Right lobe of liver (tissue), 6 donors: Measurements from ENCODE around the gene FAM234B. TPM values are rescaled to one million over a fixed set of nuclear protein-coding genes. Genes with fewer than 3 reads are reported as not detected.

Source experiments
- ATAC-seq, 4 donors: fragments of 200-7000 bp; cut with Tn5 transposase; one replicate each; pipeline ENCODE4 v1.9.1; 2020; ENCODE audit warnings: mild to moderate bottlenecking in 4 of 4, moderate library complexity in 4 of 4
- DNase-seq, 3 donors: peaks; one replicate each; pipeline ENCODE4 v3.0.0-alpha.2; 2020
- H3K27ac ChIP-seq, 3 donors: fragments of 200-600 bp; one replicate each; pipeline ENCODE4 v1.8.0; 2022
- H3K27me3 ChIP-seq, 2 donors: fragments of 200-600 bp; one replicate each; pipeline ENCODE4 v1.8.0; 2022
- H3K36me3 ChIP-seq, 4 donors: fragments of 200-600 bp; sonication (generic) in 1 of 4; one replicate each; pipeline versions ENCODE4 v1.5.1 to v1.8.0; 2017 to 2022; ENCODE audit warnings: control low read depth in 1 of 4
- H3K4me1 ChIP-seq, 4 donors: fragments of 200-600 bp; sonication (generic) in 1 of 4; one replicate each; pipeline versions ENCODE4 v1.5.1 to v1.8.0; 2017 to 2022; ENCODE audit warnings: control low read depth in 1 of 4
- H3K4me3 ChIP-seq, 3 donors: fragments of 200-600 bp; one replicate each; pipeline ENCODE4 v1.8.0; 2022
- H3K9me3 ChIP-seq, 4 donors: fragments of 200-600 bp; sonication (generic) in 1 of 4; one replicate each; pipeline versions ENCODE4 v1.5.1 to v1.8.0; 2017 to 2022; ENCODE audit warnings: control low read depth in 1 of 4
- CTCF ChIP-seq, 4 donors: fragments of 200-600 bp in 3 of 4; fragments of 450-650 bp in 1 of 4; IDR thresholded peaks; one replicate each; pipeline versions ENCODE4 v1.5.1 to v1.8.0; 2016 to 2022; ENCODE audit warnings: antibody characterized with exemption in 4 of 4, mild to moderate bottlenecking in 2 of 4
- POLR2A ChIP-seq: fragments of 450-650 bp; IDR thresholded peaks from one replicate; pipeline ENCODE4 v1.6.1; 2017; ENCODE audit warnings: antibody characterized with exemption, mild to moderate bottlenecking
- WGBS: methylation state at CpG from one replicate; pipeline ENCODE4 v1.1.6; 2018; ENCODE audit warnings: low coverage, low lambda C conversion rate; ENCODE audit not compliant: insufficient coverage; ENCODE audit errors: missing lambda C conversion rate; 5-methylcytosine and 5-hydroxymethylcytosine counted together
- intact Hi-C, 2 donors: fragments of 100-400 bp; cut with DNase I; formaldehyde crosslinking; loops; one replicate each; pipeline versions ENCODE4 v1.11.2 to v1.14.1; 2022
- total RNA-seq, 6 experiments: library from RNA; depleted of rRNA in 2 of 6; stranded (reverse); fragments of >200 nt in 2 of 6; fragmentation: NEBNext Ultra II Directional in 3 of 6; extraction: Animal tissue kit (Norgen Biotek cat#: 25700) in 3 of 6; gene quantifications; one replicate each; pipeline versions ENCODE4 v1.1.0 to v1.2.4, GENCODE V29; 2016 to 2023
- donor health status: DM: no; HTN: yes; CAD: no.
- donor health status: DM: no; HTN: no; CAD: no.
- donor health status: DM: no; HTN: no; CAD: no.
- donor health status: DM: no; HTN: yes; CAD: no.
- donor health status: DM: no; HTN: yes; CAD: no.

Gene FAM234B
- total RNA-seq, 6 experiments from 2014 or later = 2.9 to 4.8 (median 3.2) TPM

- Histone ChIP-seq H3K36me3 (no peaks in the 10 kb centered on the region), H3K9me3 (no peaks in the 10 kb centered on the region), H3K27ac (no peak overlapping the region), H3K27me3 (no peaks in the 10 kb centered on the region), H3K4me1 (peaks cover 0 to 8% (median 0%) of the 10 kb centered on the region in 4 donors), H3K4me3 (no peak overlapping the region)
- intact Hi-C loops = loop anchor here in 1 of 2 donors (5.0 kb wide), 1 partner anchor 112 kb away; no protein-coding TSS in a partner anchor
- WGBS = 69% methylated on average over 6 of the region's 8 CpGs
- TF ChIP-seq POLR2A (no peak), CTCF (IDR thresholded peaks at IDR 0.05) (no peak)
- no peak for DNase-seq
- no peak for ATAC-seq
Observed at GRCh38 chr12:13095266-13095995, 51.2 kb downstream of the FAM234B start.

GRCh38 chr12:13097491-13098011 lies 53.4 kb downstream of the FAM234B start:
- no peak overlapping the region for H3K4me3 ChIP-seq
- no peak for TF ChIP-seq CTCF (IDR thresholded peaks at IDR 0.05)
- TF ChIP-seq POLR2A = no peak
- ATAC-seq = no peak
- peak overlapping the region; percentile 9 to 69 (median 52) for H3K27ac ChIP-seq
- no peaks in the 10 kb centered on the region for H3K9me3 ChIP-seq
- H3K27me3 ChIP-seq = no peaks in the 10 kb centered on the region
- intact Hi-C loops = loop anchor here in 1 of 2 donors (5.0 kb wide), 1 partner anchor 110 kb away; no protein-coding TSS in a partner anchor
- WGBS = 40% methylated on average over 9 of the region's 9 CpGs
- no peaks in the 10 kb centered on the region for H3K36me3 ChIP-seq
- DNase-seq = no peak
- peaks cover 0 to 13% (median 0%) of the 10 kb centered on the region in 4 donors for H3K4me1 ChIP-seq

GRCh38 chr12:13099066-13099843 lies 55.1 kb downstream of the FAM234B start:
- intact Hi-C loops = loop anchor here in 1 of 2 donors (5.0 kb wide), 1 partner anchor 108 kb away; no protein-coding TSS in a partner anchor
- DNase-seq = no peak
- Histone ChIP-seq H3K27ac (peak overlapping the region; percentile 37 to 91 (median 52)), H3K4me3 (no peak overlapping the region), H3K9me3 (no peaks in the 10 kb centered on the region), H3K4me1 (peaks cover 0 to 13% (median 0%) of the 10 kb centered on the region in 4 donors), H3K27me3 (no peaks in the 10 kb centered on the region), H3K36me3 (no peaks in the 10 kb centered on the region)
- 57% methylated on average over 8 of the region's 8 CpGs for WGBS
- ATAC-seq = peak in 2 of 4 donors; percentile 5 to 6
- TF ChIP-seq POLR2A (no peak), CTCF (IDR thresholded peaks at IDR 0.05) (no peak)

- Histone ChIP-seq H3K27ac (peak overlapping the region; percentile 60 to 91 (median 60)), H3K27me3 (no peaks in the 10 kb centered on the region), H3K4me3 (no peak overlapping the region), H3K36me3 (no peaks in the 10 kb centered on the region), H3K9me3 (no peaks in the 10 kb centered on the region), H3K4me1 (peaks cover 0 to 13% (median 0%) of the 10 kb centered on the region in 4 donors)
- intact Hi-C loops = loop anchor here (5.0 to 10.0 kb wide), 2 partner anchors 105 to 107 kb away; no protein-coding TSS in a partner anchor
- 78% methylated on average over 10 of the region's 10 CpGs for WGBS
- TF ChIP-seq POLR2A = no peak
- TF ChIP-seq CTCF (IDR thresholded peaks at IDR 0.05) = no peak
- DNase-seq (no peak), ATAC-seq (no peak)
Observed at GRCh38 chr12:13099844-13100604, 55.8 kb downstream of the FAM234B start.
